DMS153 treated with DMSO at 0.1 percent for 48 hours (cell line): Measurements from ENCODE around the gene FYB1.

ENCODE experiments used
- DNase-seq: peaks from one replicate; lab custom pipeline; 2025; ENCODE audit not compliant: unreplicated experiment; lab: John Stamatoyannopoulos, UW

The FYB1 gene

DNA sequence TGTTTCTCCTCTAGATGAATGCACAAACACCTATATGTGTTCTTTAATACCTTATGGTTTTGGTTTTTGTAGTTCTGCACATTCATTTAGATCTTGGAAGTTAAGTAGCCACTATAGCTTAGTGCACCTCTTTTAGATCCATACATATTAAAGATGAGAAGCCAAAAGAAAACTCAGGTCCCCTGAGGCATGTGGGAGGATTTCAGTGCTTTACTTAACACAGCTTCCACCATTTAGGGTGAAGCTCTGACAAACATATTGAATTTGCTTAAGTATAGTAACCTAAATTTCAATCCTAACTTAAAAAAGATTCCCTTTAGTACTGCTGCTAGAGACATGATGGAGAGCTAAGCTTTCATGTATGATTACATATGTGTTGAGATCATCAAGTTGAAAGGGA, 119.5 kb downstream of the FYB1 start:
- no peak for DNase-seq

DNA sequence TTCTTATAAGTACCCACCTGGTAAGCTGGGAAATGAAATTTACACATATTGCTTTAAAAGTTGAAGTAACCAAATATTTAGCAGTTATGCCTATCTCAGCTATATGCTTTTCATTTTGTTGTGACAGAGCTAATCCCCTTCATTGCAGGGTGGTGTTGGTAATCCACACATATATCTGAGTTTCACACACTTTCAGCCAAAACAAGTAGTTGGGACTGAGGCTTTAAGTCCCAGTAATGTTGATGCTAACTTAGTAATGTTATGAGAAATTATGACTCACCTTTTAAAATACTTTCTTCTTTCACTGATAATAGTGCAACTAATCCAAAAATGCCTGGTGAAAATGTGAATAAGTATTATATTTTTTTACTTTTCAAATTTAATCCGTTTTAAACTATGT, 126.0 kb downstream of the FYB1 start:
- no peak for DNase-seq

DNA sequence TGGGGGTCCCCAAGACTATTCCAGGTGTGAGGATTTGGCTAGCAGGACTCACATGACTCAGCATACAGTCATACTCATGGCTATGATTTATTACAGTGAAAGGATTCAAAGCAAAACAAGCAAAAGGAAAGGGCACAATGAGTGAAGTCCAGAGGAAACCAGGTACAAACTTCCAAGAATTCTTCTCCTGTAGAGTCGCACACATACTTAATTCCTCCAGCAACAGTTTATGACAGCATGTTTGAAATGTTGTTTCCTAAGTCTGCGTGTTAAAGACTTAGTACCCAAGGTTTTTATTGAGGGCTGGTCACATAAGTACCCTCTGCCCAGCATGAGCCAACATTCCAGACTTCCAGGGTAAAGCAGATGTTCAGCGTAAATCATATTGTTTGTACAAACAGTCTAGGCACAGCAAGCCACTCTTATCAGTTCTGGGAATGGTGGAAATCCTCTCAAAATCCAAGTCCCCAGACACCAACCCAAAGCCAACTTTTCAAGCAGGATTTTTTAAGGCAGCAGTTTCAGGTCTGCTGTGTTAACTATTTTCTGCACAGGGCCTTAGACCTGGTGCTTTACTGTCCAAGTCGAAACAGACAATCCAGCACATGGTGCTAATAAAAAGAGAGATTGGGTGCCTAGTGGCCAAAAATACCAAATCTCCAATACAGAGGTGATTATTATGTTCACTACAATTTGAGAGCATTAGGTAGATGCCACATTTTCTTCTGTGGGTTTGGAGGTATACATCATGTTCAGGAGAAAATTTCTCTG, 126.6 kb downstream of the FYB1 start:
- DNase-seq: no peak

DNA sequence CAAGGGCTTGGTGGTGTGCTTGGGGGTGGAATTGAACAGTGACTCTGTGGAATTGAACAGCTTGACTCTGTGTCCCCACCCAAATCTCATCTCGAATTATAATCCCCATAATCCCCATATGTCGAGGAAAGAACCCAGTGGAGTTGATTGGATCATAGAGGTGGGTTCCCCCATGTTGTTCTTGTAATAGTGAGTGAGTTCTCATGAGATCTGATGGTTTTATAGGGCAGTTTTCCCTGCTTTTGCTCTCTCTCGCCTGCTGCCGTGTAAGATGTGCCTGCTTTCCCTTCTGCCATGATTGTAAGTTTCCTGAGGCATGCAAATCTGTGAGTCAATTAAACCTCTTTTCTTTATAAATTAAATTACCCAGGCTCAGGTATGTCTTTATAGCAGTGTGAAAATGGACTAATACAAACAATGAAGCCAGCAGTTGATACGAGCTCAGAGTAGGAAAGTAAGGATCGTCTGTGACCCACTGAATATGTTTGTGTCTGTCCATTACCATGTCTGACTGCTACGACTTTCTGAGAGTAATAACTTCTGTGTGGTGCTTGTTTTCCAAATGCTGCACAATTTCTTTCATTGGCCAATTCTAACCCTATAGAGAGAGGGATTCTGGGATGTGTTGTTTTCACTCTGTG, 127.3 kb downstream of the FYB1 start:
- DNase-seq: no peak

DNA sequence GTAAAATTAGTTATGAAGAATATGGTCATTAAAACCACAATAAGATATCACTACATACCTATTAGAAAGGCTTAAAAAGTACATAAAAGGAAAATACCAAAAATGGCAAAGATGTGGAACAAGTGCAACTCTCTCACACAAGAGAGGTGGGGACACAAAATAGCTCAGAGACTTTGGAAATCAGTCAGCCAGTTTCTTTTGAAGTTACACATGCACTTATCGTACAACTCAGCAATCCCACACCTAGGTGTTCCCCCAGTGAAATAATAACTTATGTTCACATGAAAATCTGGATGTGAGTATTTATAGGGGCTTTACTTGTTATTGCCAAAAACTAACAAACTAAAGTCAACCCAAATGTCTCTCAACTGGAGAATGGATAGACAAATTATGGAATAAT, 135.4 kb downstream of the FYB1 start:
- no peak for DNase-seq

DNA sequence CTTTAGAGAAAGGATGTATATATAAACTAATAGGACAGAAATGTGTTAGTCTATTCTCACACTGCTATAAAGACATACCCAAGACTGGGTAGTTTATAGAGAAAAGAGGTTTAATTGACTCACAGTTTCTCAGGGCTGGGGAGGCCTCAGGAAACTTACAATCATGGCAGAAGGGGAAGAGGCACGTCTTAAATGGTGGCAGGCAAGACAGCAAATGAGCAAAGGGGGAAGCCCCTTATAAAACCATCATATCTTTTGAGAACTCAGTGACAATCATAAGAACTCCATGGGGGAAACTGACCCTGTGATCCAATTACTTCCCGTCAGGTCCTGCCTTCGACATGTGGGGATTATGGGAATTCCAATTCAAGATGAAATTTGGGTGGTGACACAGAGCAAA, 136.4 kb downstream of the FYB1 start:
- no peak for DNase-seq

DNA sequence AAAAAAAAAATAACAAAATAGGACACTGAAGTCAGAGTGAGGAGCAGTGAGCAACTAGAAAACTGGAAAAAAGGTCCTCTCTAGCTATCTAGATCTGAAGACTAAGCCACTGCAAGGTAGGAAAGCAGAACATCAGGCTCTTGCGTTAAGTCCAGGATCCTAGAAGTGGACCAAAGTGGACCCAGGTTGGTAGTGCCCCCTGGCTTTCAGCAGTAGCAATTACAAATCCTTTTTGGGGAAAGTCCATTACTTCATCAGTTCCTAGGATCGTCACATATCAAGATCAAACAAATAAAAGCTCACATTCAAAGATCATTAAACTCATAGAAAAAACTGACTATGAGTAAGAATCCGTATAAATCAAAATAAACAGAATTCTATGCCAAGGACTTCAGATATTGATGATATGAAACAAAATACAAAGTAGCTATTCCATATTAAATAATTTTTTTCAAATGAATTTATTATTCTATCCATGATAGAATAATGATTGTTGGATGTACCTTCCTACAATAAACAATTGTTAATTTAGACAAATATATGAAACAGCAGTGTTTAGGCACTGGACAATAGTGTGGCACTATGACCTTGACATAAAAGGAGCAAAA, 138.7 kb downstream of the FYB1 start:
- peak; percentile 62 for DNase-seq

DNA sequence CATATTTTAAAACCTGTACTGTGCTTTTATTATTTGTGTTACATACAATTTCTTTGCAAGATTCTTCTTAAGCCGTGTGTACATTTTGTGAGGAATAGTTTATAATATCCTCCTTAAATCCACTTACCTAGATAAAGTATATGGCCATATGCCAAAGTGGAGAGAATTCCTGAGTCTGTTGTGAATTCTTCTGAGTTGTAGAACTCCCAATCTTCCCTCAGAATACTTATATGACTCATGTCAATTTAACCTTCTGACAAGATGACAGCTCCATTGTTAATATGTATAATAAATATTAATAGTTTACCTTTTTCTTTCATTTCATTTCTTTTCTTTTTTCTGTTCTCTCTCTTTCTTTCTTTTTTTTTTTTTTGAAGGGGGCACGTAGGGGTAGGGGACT, 139.2 kb downstream of the FYB1 start:
- DNase-seq: no peak

DNA sequence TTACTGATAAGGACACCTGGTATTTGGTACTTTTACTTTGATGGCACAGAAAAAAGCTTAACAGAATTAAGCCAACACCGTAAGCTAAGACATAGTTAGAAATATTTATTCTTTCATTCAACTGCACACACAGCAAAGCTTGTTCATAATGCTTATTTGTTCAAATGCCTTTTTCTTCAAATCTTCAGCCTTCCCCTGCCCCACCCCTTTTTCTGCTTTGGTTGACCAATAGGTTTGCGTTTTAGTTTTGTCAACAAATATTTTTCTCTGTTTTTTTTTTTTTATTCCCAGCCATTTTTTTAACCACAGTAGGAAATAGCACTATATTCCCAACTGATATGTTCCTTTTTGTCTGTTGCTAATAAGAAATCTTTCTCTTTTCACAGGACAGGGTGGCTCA, 140.2 kb downstream of the FYB1 start:
- DNase-seq: no peak

DNA sequence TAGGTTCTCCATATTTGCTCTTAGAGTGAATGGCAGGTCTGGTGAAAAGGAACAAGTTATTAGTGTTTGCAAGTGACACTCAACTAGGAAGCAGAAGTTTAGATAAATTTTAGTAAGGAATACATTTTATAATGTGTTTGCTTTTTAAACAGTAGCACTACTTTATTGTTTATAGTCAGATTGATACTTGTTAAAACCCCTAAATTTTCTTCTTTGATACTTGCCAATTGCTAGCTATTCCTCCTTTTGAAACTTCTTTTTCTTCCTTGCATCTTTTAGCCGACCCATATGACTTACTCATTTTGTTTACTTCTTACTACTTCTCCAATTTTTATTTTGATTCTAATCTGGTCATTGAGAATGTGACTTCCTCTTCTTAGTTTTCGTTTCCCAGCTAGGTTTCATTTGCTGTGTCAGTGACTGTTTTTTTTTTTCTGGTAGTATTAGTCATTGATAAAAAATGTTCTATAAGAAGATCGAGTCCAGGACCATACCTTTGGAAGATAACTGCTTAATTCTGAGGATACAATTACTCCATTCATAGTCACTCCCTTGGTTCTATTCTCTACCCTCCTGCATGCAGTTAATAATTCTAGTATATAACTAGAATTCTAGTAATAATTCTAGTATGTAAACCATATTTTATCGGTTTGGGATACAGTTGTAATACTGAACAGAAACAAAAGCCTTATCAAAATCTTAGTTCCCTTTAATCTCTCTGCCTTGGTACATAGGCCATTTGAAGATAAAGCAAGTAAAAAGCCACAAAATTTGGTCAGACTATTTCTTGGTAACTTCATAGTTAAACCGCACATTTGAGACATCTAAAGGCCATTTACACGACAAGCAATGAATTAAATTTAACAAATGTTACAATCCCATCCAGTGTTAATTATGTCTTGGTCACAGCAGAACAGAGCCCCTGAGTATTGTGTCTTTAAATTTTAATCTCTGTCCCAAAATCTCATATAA, 142.3 kb downstream of the FYB1 start:
- DNase-seq: no peak

DNA sequence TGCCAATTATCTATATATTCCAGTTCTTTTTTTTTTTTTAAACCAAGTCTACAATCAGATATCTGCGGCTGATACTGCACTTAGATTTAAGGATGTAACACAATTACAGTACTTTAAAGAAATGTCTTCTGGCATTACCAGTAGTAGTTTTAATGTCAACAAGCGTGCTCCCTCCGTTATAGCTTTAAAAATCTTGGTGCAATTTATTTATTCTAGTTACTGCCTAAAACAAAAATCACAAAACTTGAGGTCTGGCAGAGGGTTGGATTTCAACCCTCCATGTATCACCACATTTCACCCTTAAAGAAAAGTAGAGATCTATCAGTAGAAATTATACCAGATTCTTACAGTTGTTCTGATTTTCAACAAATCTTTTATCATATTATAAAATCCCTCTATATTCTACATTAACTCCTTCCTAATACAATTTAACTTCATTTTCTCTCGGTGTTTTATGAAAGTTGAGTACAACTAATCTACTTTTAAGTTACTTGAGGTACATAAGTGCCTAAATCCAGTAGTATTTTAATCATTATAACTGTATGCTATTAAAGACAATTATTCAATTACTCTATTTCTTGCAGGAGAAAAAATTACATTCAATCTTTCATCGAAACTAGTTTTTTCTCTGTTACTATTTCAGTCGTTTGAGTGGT, 143.1 kb downstream of the FYB1 start:
- DNase-seq: no peak

DNA sequence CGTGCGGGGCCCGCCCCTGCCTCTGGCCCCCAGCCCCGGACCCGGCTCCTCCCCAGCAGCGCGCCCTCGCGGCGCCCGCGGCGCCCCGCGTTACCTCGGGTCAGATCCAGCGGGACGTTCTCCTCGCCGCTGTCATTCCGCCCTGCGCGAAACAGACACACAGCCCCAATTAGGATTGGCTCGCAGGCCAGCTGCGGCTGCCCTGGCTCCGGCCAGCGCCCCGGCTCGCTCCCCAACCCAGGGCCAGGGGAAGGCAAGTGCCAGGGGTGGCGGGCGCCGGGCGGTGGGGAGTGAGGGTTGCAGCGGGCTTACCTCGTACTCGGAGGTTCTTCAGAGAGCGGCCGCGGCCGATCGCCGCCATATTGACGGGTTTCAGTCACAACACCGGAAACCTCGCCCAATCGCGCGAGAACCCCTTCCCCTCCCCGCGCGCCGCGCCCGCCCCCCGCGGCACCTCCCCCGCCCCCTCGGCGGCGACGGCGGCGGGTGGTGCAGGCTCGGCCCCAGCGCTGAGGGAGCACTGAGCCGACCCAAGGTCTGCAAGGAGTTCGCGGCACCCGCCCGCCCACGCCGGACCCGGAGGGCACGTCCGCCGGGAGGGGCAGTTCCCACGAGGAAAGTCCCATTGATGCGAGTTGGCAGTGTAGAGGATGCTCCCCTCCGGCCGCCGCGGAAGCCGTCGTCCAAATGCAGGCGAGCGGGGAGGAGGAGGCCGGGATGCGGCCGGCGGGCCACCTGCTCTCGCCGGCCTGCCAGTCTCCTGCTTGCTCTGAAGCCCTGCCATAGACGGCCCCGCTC, 145.1 kb downstream of the FYB1 start, which contains the start of gene RICTOR:
RICTOR (minus strand) TSS at position 383 of the 798 bp plus-strand sequence; CDS start at position 361, 22 bp downstream.
- DNase-seq: peak; percentile 88

DNA sequence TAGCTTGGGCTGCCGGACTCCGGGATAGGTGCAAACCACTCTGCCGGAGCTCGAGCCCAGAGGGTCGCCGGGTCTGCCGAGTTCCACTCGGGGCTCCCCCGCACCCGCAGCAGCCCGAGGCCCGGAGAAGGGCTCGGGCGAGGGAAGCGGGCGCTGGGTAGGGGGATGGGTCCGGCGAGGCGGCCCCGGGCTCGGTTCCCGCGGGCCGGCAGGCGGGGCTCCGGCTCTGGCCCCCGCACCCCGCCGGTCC, 145.7 kb downstream of the FYB1 start:
- DNase-seq: no peak

DNA sequence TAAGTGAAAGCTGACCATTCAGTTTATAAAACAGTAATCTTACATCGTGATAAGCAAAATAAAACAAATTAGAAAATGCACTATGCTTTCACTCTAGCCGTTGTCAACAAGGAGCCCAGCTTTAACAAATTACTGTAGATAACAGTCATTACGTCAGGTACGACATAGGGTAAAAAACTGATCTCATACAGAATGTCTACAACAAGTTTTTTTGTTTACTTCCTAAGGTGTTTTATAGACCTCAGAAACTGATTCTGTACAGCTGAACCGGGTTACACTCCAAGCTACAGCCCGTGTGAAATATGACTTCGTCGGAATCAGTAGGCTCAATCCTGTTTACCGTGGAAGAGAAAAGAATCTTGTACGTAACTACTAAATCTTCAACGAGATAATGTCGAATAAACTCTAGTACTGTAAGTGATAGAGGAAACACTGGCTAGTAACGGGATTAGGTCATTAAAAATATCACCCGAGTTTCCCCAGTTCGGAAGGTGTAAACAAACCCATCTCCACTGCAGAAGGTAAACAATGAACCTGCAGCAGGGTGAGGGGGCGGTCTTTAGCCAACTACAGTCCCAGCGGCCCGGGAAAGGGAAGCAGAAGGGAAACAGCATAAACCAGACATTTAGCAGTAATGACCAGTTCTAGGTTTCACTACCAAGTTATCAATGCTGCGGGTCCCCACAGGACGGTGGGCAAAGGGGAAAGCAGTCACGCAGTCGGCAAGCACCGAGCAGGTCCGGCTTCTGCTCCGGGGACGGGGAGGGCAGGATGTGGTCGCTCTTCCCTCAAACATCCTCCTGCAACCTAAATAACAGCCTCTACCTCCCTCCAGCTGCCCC, 146.2 kb downstream of the FYB1 start:
- DNase-seq: peak; percentile 56

DNA sequence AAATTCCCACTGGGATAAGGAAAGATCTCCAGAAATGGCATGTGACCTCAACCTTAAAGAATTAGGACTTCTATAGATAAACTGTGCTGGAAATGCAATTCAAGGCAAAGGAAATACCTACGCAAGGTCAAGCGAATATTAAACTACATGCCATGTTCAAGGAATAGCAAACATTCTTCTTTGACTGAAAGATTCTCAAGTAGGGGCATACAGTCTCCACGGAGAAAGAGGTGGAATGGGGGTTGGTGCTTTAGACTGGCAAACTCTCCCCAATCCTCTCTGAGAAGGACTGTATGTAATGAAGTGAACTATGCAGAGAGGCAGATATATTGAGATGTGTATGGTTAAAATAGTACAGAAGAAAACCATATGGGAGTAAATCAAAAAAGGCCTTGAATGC, 151.3 kb downstream of the FYB1 start:
- DNase-seq: no peak

DNA sequence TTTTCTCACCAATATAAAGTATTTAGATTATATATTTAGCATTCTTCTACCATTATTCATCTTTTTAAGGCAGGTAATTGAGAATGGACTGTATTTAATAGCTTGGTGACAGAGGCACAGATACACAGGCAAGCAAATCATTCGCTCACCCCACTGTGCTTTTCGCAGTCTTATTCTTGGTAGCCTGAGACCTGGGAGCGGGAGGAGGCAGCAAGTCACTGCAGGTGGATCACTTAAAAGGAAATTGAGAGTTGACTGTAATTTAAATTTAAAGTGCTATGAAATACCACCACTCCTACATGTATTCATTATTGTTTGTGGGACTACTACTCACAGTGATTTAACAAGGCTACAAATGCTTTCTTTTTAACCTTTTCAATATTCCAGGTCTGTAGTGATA, 154.9 kb downstream of the FYB1 start:
- DNase-seq: no peak

DNA sequence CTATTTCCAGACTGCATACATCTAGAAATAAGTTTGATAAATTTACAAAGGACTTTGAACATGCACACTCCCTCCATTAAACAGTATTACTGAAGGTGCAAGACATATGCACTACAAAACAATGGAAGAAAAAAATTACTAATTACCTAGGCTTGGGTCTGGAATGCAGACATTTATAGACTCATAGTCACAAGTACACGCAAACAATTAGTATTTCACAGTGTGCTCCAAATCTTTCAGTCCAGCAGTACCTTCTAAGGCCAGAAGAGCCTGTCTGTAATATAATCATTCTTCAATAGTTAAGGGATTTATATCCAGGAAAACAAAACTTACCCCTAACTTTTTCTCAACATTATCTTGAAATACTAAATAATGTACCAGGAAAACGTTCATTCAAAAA, 156.3 kb downstream of the FYB1 start:
- no peak for DNase-seq

DNA sequence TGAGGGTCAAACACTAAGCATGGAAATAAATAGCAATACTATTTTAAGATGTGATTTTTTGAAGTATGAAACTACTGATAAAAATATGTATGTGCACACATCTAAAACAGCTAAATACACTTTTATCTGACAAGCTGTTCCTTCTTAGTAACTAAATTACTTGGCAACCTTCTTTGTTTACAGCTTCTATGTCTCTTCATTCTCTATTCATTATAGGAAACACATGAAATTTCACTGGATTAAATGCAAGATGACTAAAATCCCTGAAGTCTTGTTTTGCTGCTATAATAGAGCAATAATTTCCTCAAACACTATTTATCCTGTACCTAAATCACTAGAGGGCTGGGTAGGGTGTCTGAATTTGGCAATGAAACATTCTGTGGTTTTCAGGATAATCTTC, 156.8 kb downstream of the FYB1 start:
- DNase-seq: no peak

DNA sequence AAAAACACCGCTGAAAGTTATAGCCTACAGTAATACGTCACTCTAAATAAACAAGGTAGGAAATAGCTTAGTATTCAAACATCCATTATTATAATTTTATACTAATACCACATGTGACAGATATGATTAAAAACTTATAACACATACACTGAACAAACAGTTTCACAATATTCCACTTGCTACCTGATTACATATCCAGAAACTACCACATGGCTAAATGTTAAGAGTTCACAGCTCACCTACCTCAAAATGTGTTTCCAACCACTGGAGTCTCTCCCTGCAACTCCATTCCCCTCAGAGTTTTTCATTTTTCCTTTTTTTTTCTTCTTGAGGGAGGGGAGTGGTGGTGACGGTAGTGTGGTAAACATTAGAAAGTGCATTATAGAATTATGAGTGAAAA, 157.3 kb downstream of the FYB1 start:
- DNase-seq: no peak
